Mammary epithelial cell (primary cell): ENCODE measurements around the gene RHOXF2B.

ENCODE experiments used
- CTCF ChIP-seq, 2 donors: IDR thresholded peaks in 1 of 2; conservative IDR thresholded peaks in 1 of 2; 2 replicates each; pipeline ENCODE4 v1.5.1; 2011 to 2012; ENCODE audit warnings: inconsistent platforms in 2 of 2, low read length in 2 of 2, mild to moderate bottlenecking in 2 of 2, control low read depth in 1 of 2, low read depth in 1 of 2; ENCODE audit not compliant: insufficient read depth in 1 of 2; ENCODE audit errors: extremely low read depth in 1 of 2
- EZH2 ChIP-seq: IDR thresholded peaks from 2 replicates; pipeline ENCODE4 v1.6.1; 2012; ENCODE audit warnings: low read length, inconsistent platforms, borderline replicate concordance

- no peak for TF ChIP-seq CTCF (conservative IDR thresholded peaks at IDR 0.05 in 1 of 2, IDR thresholded peaks at IDR 0.05 in 1 of 2; ENCODE audit: extremely low read depth in 1 of 2, insufficient read depth in 1 of 2, low read depth in 1 of 2, low read length in 2 of 2)
- no peak for TF ChIP-seq EZH2
Measured at GRCh38 chrX:120023259-120023658, 54.2 kb downstream of the RHOXF2B start.
